ENCODE measurements around the gene ZNF385B.

GRCh38 chr2:179817181-179817841 is 44.1 kb downstream of the ZNF385B start:
- TF ChIP-seq, protein P1, sequence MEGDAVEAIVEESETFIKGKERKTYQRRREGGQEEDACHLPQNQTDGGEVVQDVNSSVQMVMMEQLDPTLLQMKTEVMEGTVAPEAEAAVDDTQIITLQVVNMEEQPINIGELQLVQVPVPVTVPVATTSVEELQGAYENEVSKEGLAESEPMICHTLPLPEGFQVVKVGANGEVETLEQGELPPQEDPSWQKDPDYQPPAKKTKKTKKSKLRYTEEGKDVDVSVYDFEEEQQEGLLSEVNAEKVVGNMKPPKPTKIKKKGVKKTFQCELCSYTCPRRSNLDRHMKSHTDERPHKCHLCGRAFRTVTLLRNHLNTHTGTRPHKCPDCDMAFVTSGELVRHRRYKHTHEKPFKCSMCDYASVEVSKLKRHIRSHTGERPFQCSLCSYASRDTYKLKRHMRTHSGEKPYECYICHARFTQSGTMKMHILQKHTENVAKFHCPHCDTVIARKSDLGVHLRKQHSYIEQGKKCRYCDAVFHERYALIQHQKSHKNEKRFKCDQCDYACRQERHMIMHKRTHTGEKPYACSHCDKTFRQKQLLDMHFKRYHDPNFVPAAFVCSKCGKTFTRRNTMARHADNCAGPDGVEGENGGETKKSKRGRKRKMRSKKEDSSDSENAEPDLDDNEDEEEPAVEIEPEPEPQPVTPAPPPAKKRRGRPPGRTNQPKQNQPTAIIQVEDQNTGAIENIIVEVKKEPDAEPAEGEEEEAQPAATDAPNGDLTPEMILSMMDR (IDR thresholded peaks at IDR 0.05; ENCODE audit: insufficient read depth, low read length, poor library complexity, severe bottlenecking) = no peak
- TF ChIP-seq EZH2phosphoT487 (conservative IDR thresholded peaks at IDR 0.05; ENCODE audit: low read length) = no peak
